ENCODE data around the gene TNN.

DNA sequence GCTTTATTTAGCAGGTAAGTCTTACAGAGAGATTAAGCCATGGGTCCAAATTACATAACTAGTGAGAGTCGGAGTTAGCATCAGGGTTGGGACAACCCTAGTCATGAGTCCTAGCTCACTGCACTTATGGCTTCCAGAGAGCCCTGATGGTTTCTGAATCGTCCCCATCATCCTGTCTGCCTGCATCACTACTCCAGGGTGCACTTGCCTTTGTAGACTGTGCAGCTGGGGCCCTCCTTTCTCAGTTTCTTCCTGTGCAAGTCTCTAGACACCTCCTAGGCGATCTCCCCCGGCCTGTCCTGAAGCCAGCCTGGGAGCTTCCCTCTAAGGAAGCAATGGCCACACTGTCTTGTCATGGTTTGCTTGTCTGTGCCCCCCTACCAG is 87.8 kb downstream of the TNN start:
- TF ChIP-seq EZH2 (IDR thresholded peaks at IDR 0.05; ENCODE audit: insufficient read depth, poor library complexity, severe bottlenecking) (no peak), EZH2phosphoT487 (IDR thresholded peaks at IDR 0.05; ENCODE audit: insufficient read depth, low read depth) (no peak)
